ENCODE measurements around the gene LONRF2.
"Not testable (repeated sequence)": the region's sequence is repeated elsewhere in the genome, so short reads cannot be mapped to it uniquely, and the experiment has no call there.

The LONRF2 gene

DNA sequence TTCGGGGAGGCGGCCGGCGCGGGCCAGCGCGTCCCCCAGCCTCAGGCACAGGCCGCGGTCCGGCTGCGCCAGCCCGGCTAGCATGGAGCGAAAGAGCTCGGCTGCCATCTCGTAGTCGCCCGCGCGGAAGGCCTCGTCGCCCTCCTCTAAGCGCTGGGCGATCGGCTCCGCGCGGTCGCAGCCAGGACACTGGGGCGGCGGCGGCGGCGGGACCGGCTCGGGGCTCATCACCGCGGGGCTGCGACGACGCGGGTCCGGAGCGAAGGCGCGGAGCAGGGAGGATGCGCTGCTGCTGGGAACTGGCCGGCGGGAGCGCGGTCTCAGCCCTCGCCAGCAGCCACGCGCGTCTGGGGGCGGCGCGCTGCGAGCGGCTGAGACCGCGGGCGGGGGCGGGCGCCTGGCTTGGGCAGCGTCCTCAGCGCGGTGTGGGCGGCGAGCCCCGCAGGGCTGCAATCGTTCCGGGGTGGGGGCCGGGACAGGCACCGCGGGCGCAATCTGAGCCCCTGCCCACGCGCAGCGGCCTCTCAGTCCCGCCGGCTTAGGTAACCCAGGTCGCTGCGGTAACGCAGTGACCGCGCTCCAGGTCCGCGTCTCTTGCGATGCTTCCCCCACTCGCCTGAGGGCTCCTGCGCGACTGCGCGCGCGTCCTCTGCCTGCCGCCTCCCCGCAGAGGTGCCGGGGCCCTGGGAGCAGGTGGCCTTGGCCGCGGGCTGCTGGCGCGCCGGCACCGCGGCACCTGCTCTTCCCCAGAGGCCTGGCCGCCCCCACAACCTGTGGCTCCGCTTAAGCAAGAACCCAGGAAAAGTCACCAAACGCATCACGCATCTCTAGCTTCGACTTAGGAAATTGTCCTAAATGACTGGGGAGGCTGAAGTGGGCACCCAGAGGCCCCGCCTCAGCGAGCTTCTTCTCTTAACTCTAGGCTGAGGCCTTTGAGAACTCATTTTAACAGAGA, at the start of gene LONRF2:
Gene LONRF2, minus strand, starts transcription at position 636 of the 955 bp plus-strand sequence. Its CDS starts 408 bp downstream, at position 228.
- no peak for DNase-seq (ENCODE audit: low spot score)

- no peak for DNase-seq (ENCODE audit: low spot score)
These were observed 44.9 kb upstream of the LONRF2 start for GRCh38 chr2:100367163-100367562.

- DNase-seq (ENCODE audit: low spot score): no peak
These were observed 43.1 kb upstream of the LONRF2 start for GRCh38 chr2:100365434-100365833.

GRCh38 chr2:100362269-100362668, 40.0 kb upstream of the LONRF2 start:
- DNase-seq (ENCODE audit: low spot score): not testable (repeated sequence)

DNA sequence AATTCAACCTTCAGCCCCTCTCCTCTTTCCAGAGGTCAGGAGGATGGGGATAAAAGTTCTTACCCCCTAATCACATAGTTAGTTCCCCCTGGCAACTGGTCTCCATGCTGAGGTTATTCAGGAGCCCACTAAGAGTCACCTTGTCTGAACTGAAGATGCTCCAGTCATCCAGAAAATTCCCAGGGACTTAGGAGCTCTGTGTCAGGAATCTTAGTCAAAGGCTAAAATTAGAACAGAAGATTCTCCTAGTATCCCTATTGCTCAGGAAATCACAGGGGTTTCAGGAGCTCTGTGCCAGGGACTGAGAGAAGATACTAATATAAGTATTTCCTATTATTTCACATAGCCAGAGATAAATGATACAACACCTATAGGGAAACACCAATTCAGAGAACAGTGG, 37.3 kb upstream of the LONRF2 start:
- no peak for DNase-seq (ENCODE audit: low spot score)

- no peak for DNase-seq (ENCODE audit: low spot score)
These were observed 36.3 kb upstream of the LONRF2 start for GRCh38 chr2:100358554-100358953.

DNA sequence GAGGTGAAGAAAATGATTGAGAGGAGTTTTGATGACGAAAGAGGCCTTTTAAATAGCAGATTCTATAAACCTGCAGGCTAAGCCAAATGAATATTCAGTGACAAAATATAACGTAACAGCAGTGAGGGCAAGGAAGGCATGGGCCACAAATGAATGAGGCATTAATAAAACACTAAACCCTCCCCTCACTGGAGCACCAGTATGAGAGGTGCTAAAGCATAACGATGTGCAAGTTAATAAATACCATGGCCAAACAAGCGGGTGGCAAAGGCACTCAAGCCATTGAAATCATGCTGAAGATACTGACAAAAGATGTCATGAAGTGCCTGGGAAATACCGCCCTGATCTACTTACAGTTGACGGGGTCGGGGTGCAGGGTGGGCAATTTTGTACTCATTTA, 30.2 kb upstream of the LONRF2 start:
- no peak for DNase-seq (ENCODE audit: low spot score)

DNA sequence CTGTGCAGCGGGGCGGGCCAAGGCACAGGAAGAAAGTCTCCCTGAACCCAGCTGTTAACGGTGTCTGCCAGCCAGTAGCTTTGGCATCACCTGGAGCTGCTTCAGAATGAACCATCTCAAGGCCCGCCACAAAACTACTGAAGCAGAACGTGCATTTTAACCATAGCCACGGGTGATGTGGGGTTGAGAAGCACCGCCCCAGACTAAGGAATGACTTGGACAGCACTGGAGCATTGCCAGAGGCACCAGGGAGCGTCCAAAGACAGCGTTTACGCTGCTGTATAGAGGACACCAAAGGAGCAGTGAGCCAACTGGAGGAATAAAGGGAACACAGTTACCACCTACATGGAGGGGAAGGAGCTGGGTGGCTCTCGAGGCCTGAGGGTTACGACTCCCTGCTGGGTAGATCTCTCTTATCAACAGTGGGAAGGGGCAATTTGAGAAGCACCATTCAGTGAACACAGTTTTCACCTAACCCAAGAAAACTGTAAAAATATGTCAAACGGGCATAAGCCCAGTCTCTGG, 28.4 kb upstream of the LONRF2 start:
- DNase-seq (ENCODE audit: low spot score): no peak

- not testable (repeated sequence) for DNase-seq (ENCODE audit: low spot score)
These were observed 22.8 kb upstream of the LONRF2 start for GRCh38 chr2:100345144-100345543.

DNA sequence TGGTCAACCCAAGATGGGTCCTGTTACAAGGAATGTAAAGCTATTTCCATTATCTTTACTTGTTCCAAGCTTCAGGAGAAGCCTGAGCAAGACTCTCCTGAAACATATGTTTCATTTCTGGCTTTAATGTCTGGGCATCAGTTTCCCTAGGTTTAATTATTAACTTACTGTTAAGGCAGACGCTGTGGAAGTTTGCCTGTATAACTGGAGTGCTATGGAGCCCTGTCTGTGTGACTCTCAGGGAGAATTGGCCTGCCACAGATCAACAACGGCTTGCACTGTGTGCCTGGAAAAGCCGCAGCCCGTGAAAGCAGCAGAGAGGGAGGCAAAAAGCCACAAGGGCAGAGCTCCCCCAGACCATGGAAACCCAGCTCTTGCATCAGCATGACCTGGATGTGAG, 22.1 kb upstream of the LONRF2 start:
- no peak for DNase-seq (ENCODE audit: low spot score)

GRCh38 chr2:100342466-100342865, 20.2 kb upstream of the LONRF2 start:
- DNase-seq (ENCODE audit: low spot score): not testable (repeated sequence)

- DNase-seq (ENCODE audit: low spot score): no peak
These were observed 17.5 kb upstream of the LONRF2 start for GRCh38 chr2:100339823-100340222.

DNA sequence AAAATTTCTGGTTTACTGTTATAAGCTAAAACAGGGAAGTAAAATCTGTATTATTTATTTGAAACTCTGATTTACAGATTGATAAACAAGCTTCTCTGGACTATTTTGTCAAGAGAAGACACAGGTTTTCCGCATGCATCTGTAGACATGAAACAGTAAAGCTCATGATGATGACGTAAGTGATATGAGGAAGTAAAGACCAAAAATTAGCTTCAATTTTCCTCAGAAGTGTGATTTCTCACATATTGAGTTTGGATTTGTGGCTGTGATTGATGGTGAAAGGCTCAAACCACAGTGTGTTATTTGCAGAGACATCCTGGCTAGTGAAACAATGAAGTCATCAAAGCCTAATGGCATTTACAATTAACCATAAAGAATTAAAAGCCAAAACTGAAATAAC, 12.6 kb upstream of the LONRF2 start:
- no peak for DNase-seq (ENCODE audit: low spot score)

DNA sequence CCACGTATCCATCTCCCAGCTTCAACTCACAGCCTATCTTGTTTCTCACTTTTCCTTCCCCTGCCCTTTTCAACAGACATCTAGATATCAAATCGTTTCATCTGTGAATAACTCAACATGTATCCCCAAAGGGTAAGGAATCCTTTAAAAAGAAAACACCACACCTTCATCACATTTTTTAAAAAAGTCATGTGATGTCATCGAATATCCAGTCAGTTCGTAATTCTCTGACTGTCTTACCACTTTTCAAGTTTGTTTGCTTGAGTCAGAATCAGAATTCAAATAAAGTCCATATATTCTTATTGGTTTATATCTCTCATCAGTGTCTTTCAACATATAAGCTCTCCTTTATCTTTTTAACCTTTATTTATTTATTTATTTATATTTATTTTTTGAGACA, 5.4 kb upstream of the LONRF2 start:
- DNase-seq (ENCODE audit: low spot score): no peak

DNA sequence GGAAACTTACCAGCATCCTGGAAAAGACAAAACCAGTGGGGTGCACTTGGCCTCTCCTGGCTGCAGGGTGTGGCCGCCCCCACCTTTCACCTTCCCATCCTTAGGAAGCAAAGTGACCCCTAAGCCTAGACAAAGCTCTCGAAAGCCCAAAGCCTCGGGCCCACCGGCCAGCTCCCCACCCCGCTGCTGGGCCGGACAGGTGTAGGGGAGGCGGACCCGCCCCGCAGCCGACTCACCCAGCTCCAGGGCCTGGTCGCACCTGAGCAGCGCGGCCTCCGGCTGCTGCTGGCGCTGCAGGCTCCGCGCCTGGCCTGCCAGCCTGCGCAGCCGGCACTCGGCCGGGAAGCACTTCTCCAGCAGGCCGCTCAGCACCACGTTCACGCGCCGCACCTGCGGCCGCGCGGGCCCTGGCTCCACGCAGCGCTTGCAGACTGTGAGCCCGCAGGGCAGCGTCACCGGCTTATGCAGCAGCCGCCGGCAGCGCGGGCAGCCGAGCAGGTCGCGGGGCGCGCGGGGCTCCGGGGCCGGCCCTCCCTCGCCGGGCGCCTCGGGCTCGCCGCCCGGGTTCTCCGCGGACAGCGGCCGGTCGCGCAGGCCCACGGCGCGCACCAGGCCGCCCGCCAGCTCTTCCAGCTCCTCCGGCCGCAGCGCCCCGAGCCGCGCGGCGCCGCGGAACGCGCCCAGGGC, 979 bp downstream of the LONRF2 start:
- DNase-seq (ENCODE audit: low spot score): peak; percentile 13

DNA sequence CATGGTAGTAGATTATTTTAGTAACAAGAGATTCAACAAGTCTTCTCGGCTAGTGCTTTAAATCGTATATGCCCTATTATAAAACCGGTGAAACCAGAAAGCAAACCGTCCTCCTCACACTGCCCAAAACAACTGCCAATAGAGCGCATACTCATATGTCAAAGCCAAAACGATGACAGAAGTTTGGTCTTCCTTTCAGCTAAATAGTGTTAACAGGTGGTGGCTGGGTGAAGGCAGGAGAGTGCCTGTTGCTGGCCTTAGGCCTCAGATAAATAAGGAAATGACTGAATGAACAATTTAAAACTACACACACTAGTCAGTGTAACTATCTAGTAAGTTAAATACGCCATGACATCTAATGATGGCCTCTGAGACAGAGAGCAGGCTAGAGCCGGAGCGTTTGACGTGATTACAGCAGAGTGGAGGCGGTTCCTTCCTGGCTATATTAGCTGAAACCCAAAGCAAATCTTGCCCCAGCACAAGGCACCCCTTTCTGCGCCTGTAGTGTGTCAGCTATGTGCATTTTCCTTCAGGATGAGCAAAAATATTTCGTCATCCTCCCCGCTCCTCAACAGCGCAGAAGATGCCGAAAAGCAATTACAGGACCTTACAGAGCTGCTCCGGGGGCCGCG, 1.6 kb downstream of the LONRF2 start:
- DNase-seq (ENCODE audit: low spot score): no peak

GRCh38 chr2:100317634-100318033, 4.7 kb downstream of the LONRF2 start:
- DNase-seq (ENCODE audit: low spot score): no peak

DNA sequence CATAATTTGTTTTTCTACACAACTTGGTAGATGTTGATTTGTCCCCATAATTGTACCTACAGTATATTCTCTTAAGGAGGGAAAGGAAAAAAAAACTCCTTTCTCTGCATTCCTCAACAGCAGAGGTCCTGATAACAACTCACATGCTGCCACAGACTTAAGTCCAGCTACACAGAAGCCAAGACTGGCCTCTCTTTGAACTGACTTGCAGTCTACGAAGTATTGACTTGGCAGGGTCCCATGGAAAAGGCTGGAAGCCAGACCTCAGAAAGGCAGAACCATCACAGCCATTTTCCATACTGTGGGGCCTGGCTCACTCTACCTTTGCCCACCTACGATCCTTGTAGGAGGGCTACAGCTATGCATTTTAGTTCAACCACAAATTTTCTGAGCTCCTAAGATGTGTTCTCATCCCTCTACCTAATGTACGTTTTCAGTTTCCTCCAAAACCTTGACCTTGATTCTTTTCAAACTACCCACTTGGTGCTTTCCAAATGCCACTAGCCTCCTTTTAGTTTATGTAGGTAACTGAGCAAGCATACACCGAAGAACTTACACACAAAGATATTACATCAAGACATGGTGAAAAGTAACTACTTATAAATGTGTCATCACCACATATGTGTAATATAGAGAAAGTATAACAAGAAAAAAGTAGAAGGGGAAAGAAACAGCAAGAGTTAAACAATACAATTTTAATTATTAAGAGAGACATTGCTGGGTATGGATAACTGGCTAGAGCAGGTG, 12.2 kb downstream of the LONRF2 start:
- DNase-seq (ENCODE audit: low spot score): no peak

DNA sequence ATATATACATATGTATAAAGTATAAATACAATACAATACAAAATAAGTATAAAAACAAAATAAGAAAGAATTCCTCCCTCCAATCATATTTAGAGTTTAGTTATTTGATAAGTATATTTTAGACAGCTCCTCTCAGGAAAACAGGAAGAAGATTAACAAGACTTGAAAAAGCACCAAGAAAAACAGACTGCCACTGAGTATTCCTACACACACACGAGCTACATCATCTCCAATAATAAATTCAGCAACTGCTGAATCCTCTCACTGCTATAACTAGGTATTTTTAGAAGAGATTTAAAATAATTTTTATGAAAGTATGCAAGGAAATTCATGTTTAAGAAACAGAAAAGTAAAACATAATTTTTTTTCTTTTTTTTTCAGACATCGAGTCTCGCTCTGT, 13.0 kb downstream of the LONRF2 start:
- DNase-seq (ENCODE audit: low spot score): no peak

GRCh38 chr2:100303744-100304143, 18.6 kb downstream of the LONRF2 start:
- no peak for DNase-seq (ENCODE audit: low spot score)

- no peak for DNase-seq (ENCODE audit: low spot score)
These were observed 19.8 kb downstream of the LONRF2 start for GRCh38 chr2:100302585-100302892.
